Activated gamma-delta T cell (primary cell): ENCODE data around the gene PACSIN3.

Experiments used
- DNase-seq: peaks from one replicate; lab custom pipeline; 2025; lab: John Stamatoyannopoulos, UW

PACSIN3 gene

DNA sequence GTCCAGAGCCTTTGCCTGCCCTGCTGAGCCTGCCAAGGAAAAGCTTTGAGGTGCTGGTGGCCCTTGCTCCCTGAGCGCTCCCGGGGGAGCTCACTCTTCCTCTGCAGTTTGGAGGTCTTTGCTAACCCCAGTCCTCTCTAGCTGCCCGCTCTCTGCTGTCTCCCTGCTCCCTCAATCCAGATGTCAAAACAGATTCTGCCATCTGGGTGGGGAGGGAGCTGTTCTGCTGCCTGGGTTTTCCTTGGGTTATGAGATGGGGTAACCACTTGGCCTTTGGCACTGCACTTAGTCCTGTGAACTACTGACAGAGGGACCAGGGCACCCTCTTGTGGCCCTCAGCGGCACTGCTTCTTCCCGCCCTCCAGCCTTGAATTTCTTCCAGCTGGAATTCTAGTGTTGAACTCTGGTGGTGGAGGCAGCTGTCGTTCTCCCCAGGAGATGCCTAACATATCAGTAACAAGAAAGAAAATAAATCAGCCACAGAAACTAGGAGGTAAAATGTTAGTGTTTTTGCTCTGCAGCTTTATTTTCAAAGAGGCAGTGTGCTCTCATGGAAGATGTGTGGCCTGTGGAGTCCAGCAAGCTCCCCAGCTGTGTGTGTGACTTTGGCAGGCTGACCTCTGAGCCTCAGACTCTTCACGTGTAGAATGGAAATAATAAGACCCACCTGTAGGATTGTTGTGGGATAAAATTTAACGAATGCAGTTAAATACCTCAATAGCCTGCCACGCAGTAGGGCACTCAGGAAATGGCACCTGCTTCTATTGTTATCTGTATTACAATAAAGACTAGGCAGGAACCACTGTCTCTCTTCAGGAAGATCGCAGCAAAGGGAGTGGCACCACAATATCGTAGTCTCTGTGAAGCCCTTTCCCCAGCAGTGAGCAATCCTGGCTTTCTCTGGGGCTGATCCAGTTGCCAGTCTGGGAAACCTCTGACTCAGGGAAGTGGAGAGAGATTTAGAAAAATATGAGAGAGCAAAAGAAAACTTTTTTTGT lies 33.0 kb downstream of the PACSIN3 start:
- DNase-seq: no peak

DNA sequence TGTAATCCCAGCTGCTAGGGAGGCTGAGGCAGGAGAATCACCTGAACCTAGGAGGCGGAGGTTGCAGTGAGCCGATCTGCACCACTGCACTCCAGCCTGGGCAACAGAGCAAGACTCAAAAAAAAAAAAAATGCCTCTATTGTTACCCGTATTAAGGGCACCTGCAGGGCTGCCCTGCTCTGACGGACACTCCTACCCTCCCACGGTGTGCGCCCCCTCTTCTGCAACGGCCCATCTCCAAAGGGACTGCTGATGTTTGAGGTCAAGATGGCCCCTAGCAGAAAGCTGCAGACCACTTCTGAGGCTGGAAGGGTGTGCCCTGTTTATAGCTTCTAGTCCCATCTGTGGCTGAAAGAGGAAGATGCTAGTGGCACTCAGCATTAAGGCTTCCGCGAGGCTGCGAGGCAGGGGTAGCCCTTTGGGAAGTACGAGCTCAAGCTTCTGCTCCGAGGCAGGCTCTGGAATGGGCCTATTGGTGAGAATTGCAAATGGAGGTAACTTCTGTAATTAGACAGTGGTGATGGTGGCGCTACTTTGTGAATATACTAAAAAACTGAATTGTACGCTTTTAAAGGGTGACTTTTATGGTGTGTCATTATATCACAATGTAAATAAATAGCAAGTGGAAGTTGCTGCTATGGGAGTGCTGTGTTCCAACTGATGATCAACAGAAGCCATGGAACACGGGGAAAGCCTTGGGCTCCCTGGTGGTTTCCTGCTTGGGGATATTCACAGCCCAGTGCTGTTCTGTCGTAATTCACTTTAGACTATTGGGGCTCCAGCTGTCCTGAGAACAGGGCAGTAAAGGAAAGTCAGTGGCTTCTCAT lies 33.9 kb downstream of the PACSIN3 start:
- no peak for DNase-seq

DNA sequence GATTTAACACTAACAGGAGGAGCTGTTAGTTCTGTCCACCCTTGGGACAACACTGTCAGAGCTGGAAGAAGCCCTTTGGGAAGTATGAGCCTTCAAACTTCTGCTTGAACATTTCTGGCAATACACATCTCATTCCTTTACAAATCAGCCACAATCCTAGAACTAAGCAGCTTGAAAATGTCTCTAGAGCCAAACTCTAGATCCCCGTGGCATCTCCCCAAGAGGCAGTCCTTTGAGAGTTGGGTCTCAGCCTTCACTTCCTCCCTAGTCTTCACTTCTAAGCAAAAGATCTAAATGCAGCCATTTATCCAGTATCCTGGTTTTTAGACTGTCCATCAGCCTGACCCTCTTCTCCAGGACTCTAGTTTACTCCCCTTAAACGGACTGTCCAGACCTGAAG lies 36.5 kb downstream of the PACSIN3 start:
- no peak for DNase-seq

DNA sequence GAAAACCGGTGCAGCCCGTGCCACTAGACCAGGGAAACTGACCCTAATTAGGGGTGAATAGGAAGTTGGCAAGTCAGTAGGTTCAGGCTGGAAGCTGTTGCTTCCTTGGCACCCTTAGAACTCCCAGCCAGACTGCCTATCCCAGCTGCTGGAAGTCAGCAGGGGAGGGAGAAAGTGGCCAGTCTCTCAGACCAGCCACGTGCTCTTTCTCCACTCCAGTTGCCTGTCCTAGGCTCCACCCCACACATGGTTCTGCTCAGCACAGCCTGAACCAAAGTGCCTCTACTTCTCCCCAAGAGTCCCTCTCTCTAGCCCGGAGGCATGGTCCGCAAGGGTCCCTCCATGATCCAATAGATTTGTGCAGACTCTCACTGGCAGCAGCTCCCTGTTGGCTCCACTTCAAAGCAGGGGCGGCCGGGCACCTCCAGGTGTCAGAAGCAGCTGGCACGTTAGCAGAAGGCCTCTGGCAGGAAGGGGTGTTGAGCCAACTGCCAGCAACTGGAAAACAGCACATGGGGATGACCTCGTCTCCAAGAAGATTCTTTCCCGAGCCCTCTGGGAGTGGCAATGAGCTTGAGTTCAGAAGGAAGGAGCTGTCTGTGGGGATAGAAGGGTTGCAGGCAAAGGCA lies 37.2 kb downstream of the PACSIN3 start:
- DNase-seq: no peak

DNA sequence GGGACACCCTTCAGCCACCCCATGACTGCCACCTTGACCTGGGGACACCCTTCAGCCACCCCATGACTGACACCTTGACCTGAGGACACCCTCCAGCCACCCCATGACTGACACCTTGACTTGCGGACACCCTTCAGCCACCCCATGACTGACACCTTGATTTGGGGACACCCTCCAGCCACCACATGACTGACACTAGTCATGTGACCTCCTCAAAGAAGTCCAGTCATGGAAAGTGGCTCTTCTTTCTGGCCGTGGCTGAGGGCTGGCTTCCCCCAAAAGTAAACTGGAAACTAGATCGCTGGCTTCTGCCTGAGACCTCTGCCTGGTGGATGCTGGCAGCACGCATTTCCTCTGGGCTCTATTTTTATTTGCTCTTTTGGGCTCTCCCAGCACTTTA lies 38.0 kb downstream of the PACSIN3 start:
- no peak for DNase-seq

DNA sequence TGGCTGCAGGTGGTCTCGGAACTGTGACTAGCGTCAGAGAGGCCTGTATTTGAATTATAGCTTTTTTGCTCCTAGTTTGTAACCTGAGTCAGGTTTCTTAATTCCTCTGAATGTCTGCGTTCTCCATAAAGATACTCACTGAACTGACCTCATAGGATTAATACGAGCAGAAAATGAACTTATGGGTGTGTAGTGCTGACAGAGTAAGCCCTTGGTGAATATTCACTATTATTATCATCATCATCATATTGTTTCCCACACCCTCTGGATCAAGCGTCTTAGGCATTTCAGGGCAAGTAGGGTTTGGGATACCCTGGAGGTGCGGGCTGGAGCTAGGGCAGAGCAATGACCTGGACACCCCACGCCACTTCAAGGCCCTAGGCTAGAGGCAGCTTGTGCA lies 38.6 kb downstream of the PACSIN3 start:
- no peak for DNase-seq

DNA sequence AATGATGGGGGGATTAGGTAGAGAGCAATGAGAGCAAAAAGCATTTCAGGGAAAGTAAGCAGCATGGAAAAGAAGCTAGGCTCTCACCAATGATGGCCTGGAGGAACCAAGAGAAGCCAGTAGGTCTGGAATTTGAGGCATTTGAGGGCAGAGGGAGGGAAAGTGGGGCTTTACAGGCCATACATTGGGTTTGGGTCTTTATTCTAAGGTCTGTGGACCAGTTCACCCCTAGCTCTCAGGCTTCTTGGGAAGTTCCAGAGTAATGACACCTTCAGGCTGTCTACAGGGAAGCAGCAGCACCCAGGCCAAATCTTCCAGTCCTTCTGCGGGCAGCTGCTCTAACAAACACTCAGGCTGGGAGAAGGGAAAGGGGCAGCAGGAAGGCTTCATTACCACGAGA lies 39.0 kb downstream of the PACSIN3 start:
- no peak for DNase-seq

DNA sequence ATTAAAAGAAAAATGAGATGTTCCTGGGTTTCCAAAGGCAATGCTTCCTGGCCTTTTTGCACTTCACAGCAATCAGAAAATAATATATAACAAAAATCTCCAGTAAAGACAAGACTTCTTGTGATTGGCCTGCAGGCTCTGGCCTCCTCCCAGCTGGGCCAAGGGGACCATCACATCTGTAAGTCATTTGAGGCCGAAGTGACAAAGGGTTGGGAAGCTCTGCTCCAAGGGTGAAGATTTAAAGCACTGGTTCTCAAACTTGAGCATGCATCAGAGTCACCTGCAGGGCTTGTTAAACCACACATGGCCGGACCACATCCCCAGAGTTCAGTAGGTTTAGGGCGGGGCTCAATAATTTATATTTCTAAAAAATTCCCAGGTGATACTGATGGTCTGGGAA lies 41.7 kb downstream of the PACSIN3 start:
- DNase-seq: no peak

DNA sequence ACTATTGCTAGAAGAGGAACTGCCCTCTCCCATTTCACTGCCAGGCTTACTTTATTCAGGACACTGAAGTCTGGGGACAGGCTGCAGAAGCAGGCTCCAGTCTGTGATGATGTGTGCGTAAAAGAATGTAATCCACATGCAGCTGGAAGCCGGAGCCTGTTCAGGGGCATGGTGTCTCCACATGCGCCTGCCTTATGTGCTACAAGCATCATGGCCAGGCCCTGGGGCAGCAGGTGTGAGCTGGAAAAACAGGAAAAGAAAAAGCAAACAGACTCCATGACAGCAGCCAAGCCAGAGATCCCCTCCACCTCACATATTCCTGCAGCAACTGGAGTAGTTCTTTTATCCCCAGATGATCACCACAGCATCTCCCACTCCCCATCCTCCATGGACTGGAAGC lies 42.9 kb downstream of the PACSIN3 start:
- no peak for DNase-seq

DNA sequence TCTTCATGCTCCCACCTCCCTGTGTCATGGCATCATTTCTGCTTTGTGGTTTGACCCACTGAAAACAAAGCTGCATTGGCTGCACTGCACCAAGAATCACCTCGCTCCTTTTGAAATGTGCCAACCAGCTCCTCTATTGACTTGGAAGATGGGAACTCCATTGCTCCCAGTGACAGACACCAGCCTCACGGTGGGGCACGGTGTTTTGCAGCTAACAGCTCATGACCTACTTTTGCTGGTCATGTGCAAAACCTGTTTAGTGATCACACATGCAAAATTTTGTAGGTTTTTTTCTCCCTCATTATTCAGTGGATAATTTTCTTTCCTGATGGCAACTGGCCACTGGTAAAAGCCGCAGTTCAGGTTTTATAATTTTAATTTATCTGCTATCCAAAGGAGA lies 46.4 kb downstream of the PACSIN3 start:
- no peak for DNase-seq

DNA sequence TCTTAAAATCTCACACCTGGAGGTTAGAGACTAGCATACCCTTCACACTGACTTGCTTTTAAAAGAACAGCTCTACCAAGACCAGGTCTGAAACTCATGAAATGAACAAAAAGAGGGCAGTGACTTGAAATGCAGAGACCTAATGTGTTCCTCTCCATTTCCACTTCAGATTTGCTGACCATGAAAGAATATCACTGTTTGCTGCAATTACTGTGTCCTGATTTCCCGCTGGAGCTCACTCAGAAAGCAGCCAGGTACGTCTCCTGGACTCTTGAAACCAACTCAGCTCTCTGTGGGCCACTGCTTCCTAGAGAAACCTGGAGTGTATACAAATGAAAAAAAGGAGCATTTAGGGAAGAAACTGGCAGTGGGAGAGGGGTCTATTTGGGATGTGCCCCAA lies 48.8 kb downstream of the PACSIN3 start:
- DNase-seq: no peak

DNA sequence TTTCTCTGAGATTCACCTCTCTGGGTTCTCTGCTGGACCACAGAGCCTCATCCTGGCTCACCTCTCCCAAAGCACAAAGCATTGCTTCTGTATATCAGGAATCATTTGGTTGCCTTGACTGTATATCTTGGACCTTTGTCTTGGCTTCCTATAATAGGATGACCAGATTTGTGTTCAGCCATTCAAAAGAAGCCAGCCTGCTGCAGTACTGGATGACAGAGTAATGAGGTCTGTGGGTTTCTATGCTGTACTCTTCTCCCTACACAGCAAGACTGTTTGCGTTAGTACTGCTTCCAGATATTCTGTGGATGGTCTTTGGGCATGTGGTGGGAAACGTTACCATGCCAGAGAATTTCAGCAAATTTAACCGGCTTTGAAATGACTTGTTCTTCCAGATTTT lies 49.3 kb downstream of the PACSIN3 start:
- DNase-seq: no peak

DNA sequence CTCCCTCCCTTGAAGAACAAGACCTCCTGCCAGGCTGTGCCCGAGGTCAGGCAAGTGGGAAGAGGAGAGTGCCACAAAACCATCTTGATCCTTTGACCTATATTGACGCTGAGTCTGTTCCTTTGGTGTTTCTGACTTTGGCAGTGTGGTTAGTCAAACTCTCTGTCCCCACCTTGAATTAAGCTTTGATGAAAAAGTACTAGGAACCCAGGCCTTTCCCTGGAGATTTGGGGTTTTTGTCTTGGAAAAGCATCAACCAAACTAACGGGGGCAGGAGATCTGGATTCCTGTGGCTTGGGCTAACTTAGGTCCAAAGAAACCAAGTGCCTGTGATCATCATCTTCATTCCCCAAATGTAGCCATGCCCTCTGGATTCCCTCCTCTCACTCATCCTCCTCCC lies 49.9 kb downstream of the PACSIN3 start:
- no peak for DNase-seq

DNA sequence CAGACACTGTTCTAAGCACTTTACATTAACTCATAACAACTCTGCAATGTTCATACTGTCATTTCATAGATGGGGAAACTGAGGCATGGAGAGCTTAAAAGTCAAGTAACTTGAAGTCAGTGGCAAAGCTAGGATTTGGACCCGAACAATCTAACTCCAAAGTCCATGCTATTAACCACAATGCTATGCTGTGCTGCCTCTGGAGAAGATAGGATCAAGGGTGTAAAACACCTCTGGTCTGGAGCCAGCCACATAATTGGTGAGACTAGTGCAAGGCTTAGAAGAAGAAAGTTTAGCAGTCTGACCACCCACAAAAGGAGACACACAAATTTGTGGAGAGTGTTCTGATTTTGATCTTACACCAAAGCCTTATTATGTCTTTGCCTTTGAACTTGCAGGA lies 53.3 kb downstream of the PACSIN3 start:
- DNase-seq: no peak

DNA sequence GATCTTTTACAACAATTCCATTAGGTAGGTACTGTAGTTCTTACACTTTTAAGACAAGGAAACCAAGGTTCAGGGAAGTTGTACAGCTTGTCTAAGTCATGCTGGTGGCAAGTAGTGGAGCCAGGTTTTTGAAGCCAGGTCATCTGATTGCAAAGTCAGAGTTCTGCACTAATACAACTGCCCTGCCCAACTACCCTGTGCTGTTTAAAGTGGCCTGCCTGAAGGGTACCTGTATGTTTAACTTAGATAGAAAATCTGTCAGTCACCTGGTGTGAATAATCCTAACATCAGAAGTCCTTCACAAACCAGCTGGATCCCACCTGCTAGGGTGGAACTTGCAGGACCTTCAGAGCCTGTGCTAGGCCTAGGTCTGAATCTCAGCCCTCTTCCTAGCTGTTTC lies 53.7 kb downstream of the PACSIN3 start:
- DNase-seq: no peak

DNA sequence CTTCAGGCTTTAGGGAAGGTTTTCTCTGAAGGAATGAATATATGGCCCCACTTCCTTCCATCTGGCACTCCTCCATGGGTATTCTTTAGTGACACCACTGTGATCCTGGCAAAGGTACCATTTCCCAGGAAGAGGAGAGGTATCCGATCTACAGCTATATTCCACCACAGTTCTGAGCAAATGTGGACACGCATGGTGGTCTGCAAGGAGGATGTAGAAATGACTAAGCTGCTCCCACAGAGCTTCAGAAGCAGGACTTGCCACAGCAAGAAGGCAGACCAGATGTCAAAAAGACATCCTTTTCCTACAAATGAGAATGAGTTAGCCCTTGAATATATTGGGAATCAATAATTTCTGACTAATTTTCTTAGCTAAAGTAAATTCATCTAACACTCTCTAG lies 55.1 kb downstream of the PACSIN3 start:
- DNase-seq: no peak

DNA sequence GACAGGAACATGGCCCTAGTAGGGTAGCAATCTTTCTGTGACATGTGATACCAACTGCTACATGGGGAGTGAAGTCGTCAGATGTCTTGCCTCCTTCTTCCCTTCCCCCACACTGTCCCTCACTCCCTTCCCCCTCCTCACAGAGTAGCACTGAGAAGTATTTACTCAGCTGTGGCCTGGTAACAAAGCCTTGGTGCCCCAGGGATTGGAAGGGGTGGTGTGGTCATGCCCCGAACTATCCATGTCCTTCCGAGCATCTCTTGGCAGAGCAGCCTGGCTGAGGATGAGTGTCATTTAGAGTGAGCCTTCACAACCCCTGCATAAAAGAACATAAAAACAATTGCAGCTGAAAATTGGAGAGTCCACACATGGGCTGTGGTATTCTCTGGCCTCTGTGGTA lies 55.7 kb downstream of the PACSIN3 start:
- no peak for DNase-seq
